Endothelial cell of umbilical vein (primary cell): Measurements from ENCODE around the gene RIT2. TPM values are rescaled to one million over a fixed set of nuclear protein-coding genes. Genes with fewer than 3 reads are reported as not detected.

Experiments
- Bru-seq: library from RNA; stranded (reverse); fragments of 400-500 nt; gene quantifications from one replicate; lab custom pipeline; 2021; lab: Mats Ljungman, UMichigan
- BruChase-seq, 2 experiments: library from RNA; stranded (reverse); fragments of 400-500 nt; gene quantifications; one replicate each; lab custom pipeline; 2021; lab: Mats Ljungman, UMichigan
- BruUV-seq: library from RNA; stranded (reverse); fragments of 400-500 nt; replicated peaks from 2 replicates; lab custom pipeline; 2021; lab: Mats Ljungman, UMichigan
- CTCF ChIA-PET: fragments of 300-600, 350-600 bp; sonication (Branson Sonifier 250); formaldehyde crosslinking; loops from one replicate; lab custom pipeline; 2021; ENCODE audit warnings: antibody characterized with exemption, inconsistent platforms; lab: Charles Lee
- POLR2A ChIA-PET: fragments of 300-600, 350-600 bp; sonication (Branson Sonifier 250); formaldehyde crosslinking; loops from one replicate; lab custom pipeline; 2021; ENCODE audit warnings: antibody characterized with exemption, inconsistent platforms; lab: Charles Lee
- DNase-seq: peaks from one replicate; pipeline ENCODE4 v3.0.0-alpha.2; 2011; ENCODE audit warnings: low read depth, low spot score
- FAIRE-seq: peaks from 2 replicates; lab custom pipeline; 2011; peaks lifted over from hg19 to GRCh38; lab: Jason Lieb, UNC
- H2AFZ ChIP-seq: 2 replicates; pipeline ENCODE4 v1.6.0; 2012; ENCODE audit warnings: low read depth, low read length, control low read depth, inconsistent platforms
- H3K27ac ChIP-seq: 2 replicates; pipeline ENCODE4 v1.5.1; 2011; ENCODE audit warnings: low read depth, mild to moderate bottlenecking, control low read depth, low read length, moderate library complexity; ENCODE audit not compliant: insufficient read depth
- H3K27me3 ChIP-seq, 2 experiments: 2 replicates each; pipeline versions ENCODE4 v1.6.0 to v1.6.1; 2011; ENCODE audit warnings: low read length in 2 of 2, mixed read lengths in 1 of 2; ENCODE audit not compliant: control insufficient read depth in 2 of 2, insufficient read depth in 2 of 2
- H3K36me3 ChIP-seq, 2 experiments: 2 replicates in 1 of 2; 3 replicates in 1 of 2; pipeline ENCODE4 v1.5.1; 2011; ENCODE audit warnings: low read length in 2 of 2, mild to moderate bottlenecking in 1 of 2, moderate library complexity in 1 of 2; ENCODE audit not compliant: control insufficient read depth in 2 of 2, insufficient read depth in 2 of 2; ENCODE audit errors: extremely low read depth in 1 of 2
- H3K4me1 ChIP-seq: 3 replicates; pipeline ENCODE4 v1.5.1; 2011; ENCODE audit warnings: mild to moderate bottlenecking, low read length; ENCODE audit not compliant: control insufficient read depth, insufficient read depth; ENCODE audit errors: extremely low read depth
- H3K4me2 ChIP-seq: 2 replicates; pipeline ENCODE4 v1.6.1; 2011; ENCODE audit warnings: low read length, control low read depth, mixed read lengths; ENCODE audit not compliant: insufficient read depth
- H3K4me3 ChIP-seq, 3 experiments: fragments of 200-600 bp in 1 of 3; sonication (generic), shearing (Covaris generic) in 1 of 3; replicated peaks in 1 of 3; 2 replicates each; pipeline ENCODE4 v1.5.1; 2011 to 2016; ENCODE audit warnings: control low read depth in 3 of 3, low read length in 3 of 3, mild to moderate bottlenecking in 2 of 3, inconsistent platforms in 1 of 3, low read depth in 1 of 3, moderate library complexity in 1 of 3; ENCODE audit not compliant: insufficient read depth in 1 of 3
- H3K79me2 ChIP-seq: 2 replicates; pipeline ENCODE4 v1.6.0; 2012; ENCODE audit warnings: low read length, inconsistent platforms; ENCODE audit not compliant: control insufficient read depth, insufficient read depth
- H3K9ac ChIP-seq: replicated peaks from 2 replicates; pipeline ENCODE3; 2011; ENCODE audit warnings: low read length, control low read depth; ENCODE audit not compliant: insufficient read depth; ENCODE audit errors: extremely low read depth
- H3K9me1 ChIP-seq: replicated peaks from 3 replicates; pipeline ENCODE4 v1.6.0; 2011; ENCODE audit warnings: mild to moderate bottlenecking, low read length; ENCODE audit not compliant: control insufficient read depth, insufficient read depth; ENCODE audit errors: extremely low read depth
- H3K9me3 ChIP-seq: replicated peaks from 2 replicates; pipeline ENCODE4 v1.5.1; 2012; ENCODE audit warnings: low read length, inconsistent platforms; ENCODE audit not compliant: control insufficient read depth, insufficient read depth
- H4K20me1 ChIP-seq: replicated peaks from 2 replicates; pipeline ENCODE3; 2011; ENCODE audit warnings: mild to moderate bottlenecking, low read length; ENCODE audit not compliant: control insufficient read depth, insufficient read depth; ENCODE audit errors: extremely low read depth
- CTCF ChIP-seq, 2 donors: IDR thresholded peaks; 1 replicate in 1 of 2; 2 replicates in 1 of 2; pipeline ENCODE4 v1.5.1; 2011; ENCODE audit warnings: low read length in 2 of 2, mild to moderate bottlenecking in 2 of 2, moderate library complexity in 2 of 2, control low read depth in 1 of 2, inconsistent platforms in 1 of 2, low read depth in 1 of 2; ENCODE audit not compliant: insufficient read depth in 1 of 2; ENCODE audit errors: extremely low read depth in 1 of 2
- EZH2 ChIP-seq: IDR thresholded peaks from 2 replicates; pipeline ENCODE4 v1.6.1; 2012; ENCODE audit warnings: borderline replicate concordance, low read depth, mild to moderate bottlenecking, moderate library complexity, low read length, inconsistent platforms; ENCODE audit not compliant: severe bottlenecking
- FOS ChIP-seq: IDR thresholded peaks from 2 replicates; pipeline ENCODE4 v1.6.1; 2011; ENCODE audit warnings: mild to moderate bottlenecking, low read length, moderate library complexity, borderline replicate concordance; ENCODE audit not compliant: insufficient read depth
- GATA2 ChIP-seq: IDR thresholded peaks from 2 replicates; pipeline ENCODE4 v1.7.0; 2011; ENCODE audit warnings: low read depth, mild to moderate bottlenecking, moderate library complexity, mixed read lengths, low read length; ENCODE audit not compliant: insufficient read length, insufficient read depth
- JUN ChIP-seq: IDR thresholded peaks from 2 replicates; pipeline ENCODE4 v1.6.1; 2011; ENCODE audit warnings: borderline replicate concordance, low read depth; ENCODE audit not compliant: insufficient read length, insufficient read depth
- MAX ChIP-seq: IDR thresholded peaks from 2 replicates; pipeline ENCODE4 v1.6.1; 2011; ENCODE audit not compliant: insufficient read depth, insufficient read length
- MYC ChIP-seq: IDR thresholded peaks from one replicate; pipeline ENCODE4 v1.6.1; 2011; ENCODE audit warnings: mild to moderate bottlenecking, low read depth, low read length
- POLR2A ChIP-seq: IDR thresholded peaks from 2 replicates; pipeline ENCODE4 v1.6.1; 2012; ENCODE audit warnings: low read depth, mild to moderate bottlenecking, control low read depth, low read length
- POLR2AphosphoS5 ChIP-seq: IDR thresholded peaks from 2 replicates; pipeline ENCODE4 v1.6.1; 2012; ENCODE audit warnings: low read depth, mild to moderate bottlenecking, control low read depth, low read length, moderate library complexity; ENCODE audit not compliant: insufficient read depth
- dilution Hi-C: fragments of 300-500 bp; cut with MboI; formaldehyde crosslinking; loops from one replicate; pipeline ENCODE4 v1.15.0; 2019; ENCODE audit warnings: low sequenced_read_pairs; ENCODE audit not compliant: extremely low pct_ligation_motif_present
- intact Hi-C: fragments of 100-400 bp; cut with micrococcal nuclease; formaldehyde crosslinking; loops from one replicate; pipeline ENCODE4 v1.10.0; 2022
- long read RNA-seq: library from polyadenylated mRNA; stranded (forward); transcript quantifications from one replicate; pipeline ENCODE4 v2.0.0, GENCODE V29; 2021
- polyA minus RNA-seq, 3 experiments: library from RNA; depleted of rRNA, polyadenylated mRNA; stranded (reverse); fragments of >200 nt; gene quantifications; 1 replicate in 1 of 3; 2 replicates in 2 of 3; pipeline ENCODE4 v1.2.3, GENCODE V29; 2011
- polyA plus RNA-seq, 4 experiments: library from polyadenylated mRNA; depleted of rRNA in 3 of 4; stranded (reverse) in 3 of 4; unstranded in 1 of 4; fragments of >200 nt; gene quantifications; 2 replicates each; pipeline versions ENCODE4 v1.2.1 to v1.2.3, GENCODE V29; 2011 to 2012; ENCODE audit warnings: missing spikeins in 1 of 4
- total RNA-seq: library from RNA; stranded (reverse); gene quantifications from 2 replicates; pipeline ENCODE4 v1.2.3, GENCODE V29; 2021

RIT2 gene
- total RNA-seq (not detected in 2 replicates), polyA plus RNA-seq (not detected in 2 replicates), polyA minus RNA-seq (not detected in 2 replicates), Bru-seq, nascent RNA (percentile 9 among the genes with signal in this experiment), BruChase-seq, experiment 1, labeled RNA remaining after a 6-hour chase (percentile 2 among the genes with signal in this experiment), BruChase-seq, experiment 2, labeled RNA remaining after a 2-hour chase (percentile 8 among the genes with signal in this experiment)
- polyA plus RNA-seq (2011; cell fraction: cytosol; rRNA removed) = not detected in 2 replicates
- polyA plus RNA-seq (2011; cell fraction: nucleus; rRNA removed) = not detected in 2 replicates
- polyA plus RNA-seq (2012) = not detected in 2 replicates
- not detected for polyA minus RNA-seq (2011; cell fraction: cytosol; rRNA and poly(A)+ RNA removed)
- polyA minus RNA-seq (2011; cell fraction: nucleus; rRNA and poly(A)+ RNA removed) = not detected in 2 replicates
- long read RNA-seq, partial matches to known transcripts = 0 of 1 reads
- long read RNA-seq, other reads (novel, unspliced or antisense) = 1 of 1 reads

GRCh38 chr18:43115076-43115921 lies at the start of gene RIT2:
TSS of gene RIT2 (minus strand) at chr18:43115685.
- H3K9ac ChIP-seq = no peak within 1 kb of the TSS

More at GRCh38 chr18:43115076-43115921, at the start of gene RIT2:
- H3K9me1 ChIP-seq = no peaks in the 10 kb centered on the region
- no peak within 1 kb of the TSS for H2AFZ ChIP-seq
- CTCF ChIA-PET = no interaction called here
- POLR2A ChIA-PET = no interaction called here
- no peaks in the 10 kb centered on the region for H3K4me1 ChIP-seq
- FAIRE-seq (no peak), DNase-seq (no peak)
- H3K4me2 ChIP-seq = no peak within 1 kb of the TSS
- BruUV-seq = no TSS peak
- TF ChIP-seq MAX = no peak
- no peak for TF ChIP-seq JUN
- TF ChIP-seq GATA2 = no peak
- no peak for TF ChIP-seq MYC
- no peak for TF ChIP-seq CTCF (IDR thresholded peaks at IDR 0.05; ENCODE audit: extremely low read depth in 1 of 2, insufficient read depth in 1 of 2, low read depth in 1 of 2, low read length in 2 of 2)
- no peak for TF ChIP-seq POLR2A
- no peak for TF ChIP-seq EZH2
- no peak for TF ChIP-seq POLR2AphosphoS5
- no peak for TF ChIP-seq FOS
- no peak within 1 kb of the TSS for H3K27ac ChIP-seq
- intact Hi-C loops (no loop called here), dilution Hi-C loops (no loop called here)
- H3K36me3 ChIP-seq = no peaks in the 10 kb centered on the region
- no peaks in the 10 kb centered on the region for H4K20me1 ChIP-seq
- no peaks in the 10 kb centered on the region for H3K9me3 ChIP-seq
- no peaks in the 10 kb centered on the region for H3K27me3 ChIP-seq
- H3K79me2 ChIP-seq = no peaks in the 10 kb centered on the region
- H3K4me3 ChIP-seq = no peak within 1 kb of the TSS
